NOMO-1 treated with dmso at 0.1 percent for 144 hours (cell line): Measurements from ENCODE around the gene P3R3URF.
"Not testable (repeated sequence)": the region's sequence is repeated elsewhere in the genome, so short reads cannot be mapped to it uniquely, and the experiment has no call there.

ENCODE experiments used
- DNase-seq: peaks from one replicate; lab custom pipeline; 2025; ENCODE audit not compliant: unreplicated experiment; lab: John Stamatoyannopoulos, UW

P3R3URF gene

DNA sequence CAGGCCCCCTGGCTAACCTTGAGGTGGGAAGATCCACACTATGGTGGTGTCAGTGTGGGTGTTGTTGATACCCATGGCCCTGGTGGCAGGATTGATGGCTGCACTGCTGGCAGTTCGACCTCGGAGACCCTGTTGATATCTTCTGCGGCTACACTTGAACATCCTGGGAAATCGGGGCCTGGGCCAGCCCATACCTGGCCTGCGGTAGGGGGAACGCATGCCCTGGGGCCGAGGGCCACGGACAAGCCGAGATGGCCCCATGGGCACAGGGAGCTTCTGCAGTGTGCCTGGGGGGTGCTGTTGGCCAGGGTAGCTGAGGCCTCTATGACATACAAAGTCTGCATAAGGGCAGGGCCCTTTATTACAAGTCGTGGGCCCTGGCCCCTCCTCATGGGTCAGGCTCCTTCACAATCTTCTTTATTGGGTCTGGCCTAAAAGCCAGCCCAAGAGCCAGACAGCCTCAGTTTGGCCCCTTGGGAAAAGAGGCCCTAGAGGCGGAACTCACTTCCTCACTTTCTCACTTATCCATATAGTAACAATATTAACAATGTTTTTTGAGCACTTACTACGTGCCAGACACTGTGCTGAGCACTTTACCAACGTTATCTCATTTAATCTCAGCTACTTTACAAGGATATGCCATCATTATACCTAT lies at the start of gene P3R3URF:
P3R3URF (minus strand) TSS at position 278 of the 655 bp plus-strand sequence; CDS start at position 261, 17 bp downstream.
- DNase-seq = no peak

GRCh38 chr1:46224966-46225365 lies 48.7 kb upstream of the P3R3URF start:
- no peak for DNase-seq

DNA sequence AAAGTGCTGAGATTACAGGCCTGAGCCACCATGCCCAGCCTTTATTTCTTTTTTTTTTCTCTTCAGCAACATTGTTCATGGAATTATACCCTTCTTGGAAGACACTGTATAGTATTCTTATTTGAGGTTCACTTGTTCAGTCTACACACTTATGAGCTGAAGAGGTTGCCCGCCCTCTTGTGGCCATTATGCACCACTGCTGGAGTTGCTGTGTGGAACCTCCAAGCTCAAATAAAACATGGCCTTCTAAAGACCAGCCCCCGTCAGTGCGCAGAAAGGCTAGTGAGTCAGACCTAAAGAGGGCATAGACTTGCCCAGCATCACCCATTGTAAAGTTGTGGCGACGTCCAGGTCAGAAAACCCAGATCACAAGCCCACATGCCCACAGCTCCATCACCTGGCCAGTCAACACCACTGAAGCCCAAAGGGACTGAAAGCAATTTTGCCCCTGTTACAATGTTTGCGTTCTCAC lies 47.2 kb upstream of the P3R3URF start:
- DNase-seq = peak; percentile 37

DNA sequence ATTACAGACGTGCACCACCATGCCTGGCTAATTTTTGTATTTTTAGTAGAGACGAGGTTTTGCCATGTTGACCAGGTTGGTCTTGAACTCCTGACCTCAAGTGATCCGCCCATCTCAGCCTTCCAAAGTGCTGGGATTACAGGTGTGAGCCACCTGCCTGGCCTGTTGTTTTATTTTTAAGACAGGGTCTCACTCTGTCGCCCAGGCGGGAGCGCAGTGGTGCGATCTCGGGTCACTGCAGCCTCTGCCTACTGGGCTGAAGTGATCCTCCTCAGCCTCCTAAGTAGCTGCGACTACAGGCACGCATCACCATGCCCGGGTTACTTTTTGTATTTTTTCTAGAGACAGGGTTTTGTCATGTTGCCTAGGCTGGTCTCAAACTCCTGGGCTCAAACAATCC lies 46.8 kb upstream of the P3R3URF start:
- DNase-seq = not testable (repeated sequence)

- DNase-seq = no peak
Observed at GRCh38 chr1:46221749-46222148, 45.5 kb upstream of the P3R3URF start.

GRCh38 chr1:46220808-46221207 lies 44.5 kb upstream of the P3R3URF start:
- no peak for DNase-seq

DNA sequence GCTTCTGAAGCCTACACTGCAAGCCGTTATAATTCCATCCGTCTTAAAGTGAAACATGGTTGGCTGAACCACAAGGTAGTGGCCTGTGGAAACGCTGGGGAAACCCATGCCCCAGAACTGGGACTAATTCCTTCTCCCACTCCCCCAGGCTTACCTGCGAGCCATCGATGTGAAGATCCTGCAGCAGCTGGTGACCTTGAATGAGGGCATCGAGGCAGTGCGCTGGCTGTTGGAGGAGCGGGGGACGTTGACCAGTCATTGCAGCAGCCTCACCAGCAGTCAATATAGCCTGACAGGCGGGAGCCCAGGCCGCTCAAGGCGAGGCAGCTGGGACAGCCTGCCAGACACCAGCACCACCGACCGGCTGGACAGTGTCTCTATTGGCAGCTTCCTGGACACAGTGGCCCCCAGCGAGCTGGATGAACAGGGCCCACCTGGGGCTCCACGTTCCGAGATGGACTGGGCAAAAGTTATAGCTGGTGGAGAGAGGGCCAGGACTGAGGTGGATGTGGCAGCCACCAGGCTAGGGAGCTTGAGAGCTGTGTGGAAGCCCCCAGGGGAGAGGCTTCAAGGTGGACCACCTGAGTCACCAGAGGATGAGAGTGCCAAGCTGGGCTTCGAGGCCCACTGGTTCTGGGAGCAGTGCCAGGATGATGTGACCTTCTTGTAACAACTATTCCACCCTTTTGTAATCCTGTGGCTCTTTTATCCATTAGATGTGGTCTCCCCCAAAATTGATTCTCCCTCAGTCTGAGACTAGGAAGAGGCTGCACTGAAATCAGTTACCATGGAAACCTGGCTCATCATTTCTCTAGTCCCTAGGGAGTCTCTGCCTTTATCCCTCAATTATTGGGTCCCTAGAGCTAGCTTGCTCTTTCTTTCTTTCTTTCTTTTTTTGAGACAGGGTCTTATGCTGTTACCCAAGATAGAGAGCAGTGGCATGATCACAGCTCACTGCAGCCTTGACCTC lies 43.5 kb upstream of the P3R3URF start:
- DNase-seq = no peak

DNA sequence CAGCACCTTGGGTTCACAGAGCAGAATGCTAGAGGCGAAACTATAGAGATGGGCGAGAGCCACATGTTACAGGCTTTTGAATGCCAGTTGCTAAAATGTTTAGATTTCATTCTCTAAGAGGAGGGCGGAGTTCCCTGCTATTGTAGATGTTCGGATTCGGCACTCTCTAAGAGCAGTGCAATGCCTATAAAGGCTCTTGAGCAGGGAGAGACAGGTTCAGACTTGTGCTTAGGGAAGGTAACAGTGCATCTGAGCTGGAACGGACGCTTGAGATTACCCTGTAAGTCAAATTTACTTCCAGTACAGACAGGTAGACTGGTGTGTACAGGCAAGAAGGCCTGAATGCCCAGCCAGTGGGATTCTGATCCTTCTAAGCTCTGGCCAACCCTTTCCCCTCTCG lies 42.2 kb upstream of the P3R3URF start:
- no peak for DNase-seq

- DNase-seq = no peak
Observed at GRCh38 chr1:46215504-46215903, 39.2 kb upstream of the P3R3URF start.

DNA sequence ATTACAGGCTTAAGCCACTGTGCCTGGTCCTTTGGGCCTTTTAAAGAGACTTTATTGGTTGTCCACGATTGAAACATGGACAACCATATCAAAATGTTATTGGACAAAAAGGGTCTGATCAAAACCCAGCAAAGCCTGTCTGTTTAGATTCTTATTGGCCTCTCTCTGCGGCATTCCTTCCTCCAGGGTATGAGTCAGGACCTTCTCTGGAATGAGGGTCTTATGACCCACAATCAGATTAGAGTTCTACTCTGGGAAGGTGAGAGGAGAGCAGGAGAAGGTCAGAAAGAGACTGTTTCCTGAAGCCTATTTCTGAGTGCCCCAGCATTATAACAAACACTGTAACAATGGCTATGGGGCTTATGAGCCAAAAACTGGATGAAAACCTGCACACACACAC lies 34.8 kb upstream of the P3R3URF start:
- DNase-seq = no peak

GRCh38 chr1:46210561-46210960 lies 34.3 kb upstream of the P3R3URF start:
- DNase-seq = no peak

- no peak for DNase-seq
Observed at GRCh38 chr1:46206399-46206798, 30.1 kb upstream of the P3R3URF start.

DNA sequence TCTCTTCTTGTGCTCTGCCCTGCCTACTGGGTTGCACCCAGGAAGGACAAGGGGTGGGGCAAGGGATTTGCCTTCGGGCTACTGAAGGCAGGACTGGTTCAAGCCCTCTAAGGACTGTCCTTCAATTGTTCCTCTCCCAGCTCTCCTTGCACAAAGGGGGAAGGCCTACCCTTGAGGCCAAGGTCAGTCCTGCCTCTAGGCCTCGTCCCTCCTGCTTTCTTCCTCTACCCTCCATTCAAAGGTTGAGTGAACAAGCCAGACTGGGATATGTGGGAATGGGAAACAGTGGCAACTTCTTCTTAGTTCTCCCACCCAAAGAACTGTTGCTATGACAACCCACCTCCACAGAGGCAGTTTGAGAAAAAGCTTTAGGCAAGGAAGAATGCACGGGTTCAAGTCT lies 29.5 kb upstream of the P3R3URF start:
- DNase-seq = no peak

GRCh38 chr1:46205141-46205540 lies 28.9 kb upstream of the P3R3URF start:
- no peak for DNase-seq

DNA sequence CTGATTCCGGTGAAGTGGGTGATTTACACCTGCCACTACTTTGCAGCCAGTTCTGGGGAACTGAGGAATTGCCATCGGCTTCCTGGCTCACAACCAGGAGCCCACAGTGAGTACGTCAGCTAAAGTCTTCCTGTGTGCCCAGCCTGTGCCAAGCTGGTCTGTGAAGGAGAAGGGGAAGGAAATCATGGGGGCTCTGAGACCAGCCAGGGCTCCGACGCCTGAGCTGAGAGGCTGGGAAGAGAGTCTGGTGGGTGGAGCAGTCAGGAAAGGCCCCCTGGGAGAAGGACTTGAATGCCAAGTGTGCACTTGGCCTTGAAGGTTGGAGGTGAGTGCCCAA lies 28.1 kb upstream of the P3R3URF start:
- DNase-seq = no peak

GRCh38 chr1:46203738-46204405 lies 27.6 kb upstream of the P3R3URF start:
- DNase-seq = no peak

DNA sequence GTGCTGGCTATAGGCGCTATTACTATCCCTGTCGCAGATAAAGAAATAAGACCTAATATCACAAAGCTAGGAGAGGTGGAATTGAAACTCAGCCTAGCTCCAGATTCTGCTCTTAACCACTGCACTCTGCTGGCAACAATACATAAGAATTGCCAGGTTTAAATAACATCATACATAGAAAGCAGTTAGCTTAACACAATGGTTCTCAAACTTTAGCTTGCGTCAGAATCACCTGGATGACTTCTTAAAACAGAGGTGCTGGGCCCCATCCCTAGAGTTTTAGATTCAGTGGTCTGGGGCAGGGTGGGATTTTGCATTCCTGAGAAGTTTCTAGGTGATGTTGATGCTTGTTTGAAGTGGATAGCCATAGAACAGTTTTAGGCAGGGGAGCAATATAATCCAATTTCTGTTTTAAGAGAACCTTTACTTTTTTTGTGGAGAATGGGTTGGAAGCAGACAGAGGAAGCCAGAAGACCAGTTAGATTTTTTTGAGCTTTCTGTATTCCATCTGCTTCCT lies 23.0 kb upstream of the P3R3URF start:
- DNase-seq = no peak

GRCh38 chr1:46197964-46198811 lies 21.9 kb upstream of the P3R3URF start, which contains the start of gene POMGNT1:
Gene POMGNT1, minus strand, starts transcription at chr1:46198434. Its CDS starts 613 bp downstream, at chr1:46197821.
- peak; percentile 72 for DNase-seq

GRCh38 chr1:46197560-46197963 lies 21.3 kb upstream of the P3R3URF start:
- no peak for DNase-seq

DNA sequence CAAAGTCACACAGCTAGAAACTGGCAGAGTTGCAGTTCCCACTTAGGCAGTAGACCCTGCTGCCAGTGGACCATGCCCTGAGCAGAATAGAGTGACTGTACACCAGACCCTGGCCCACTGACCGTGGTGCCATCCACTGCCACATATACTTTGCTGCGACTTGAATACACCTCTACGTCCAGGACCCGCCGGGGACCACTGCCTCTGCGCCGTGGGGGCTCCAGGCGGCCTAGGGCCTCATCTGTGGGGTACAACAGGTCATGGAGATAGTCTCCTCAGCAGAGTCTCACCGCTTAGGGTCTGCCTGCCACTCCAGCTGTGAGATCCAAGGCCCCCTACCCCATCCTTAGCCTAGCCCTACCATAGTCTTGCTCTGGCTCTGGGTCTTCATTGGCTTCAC lies 20.3 kb upstream of the P3R3URF start:
- DNase-seq = no peak
